Heart right ventricle (tissue), 16 donors: ENCODE measurements around the gene SCLT1. TPM values are rescaled to one million over a fixed set of nuclear protein-coding genes. Genes with fewer than 3 reads are reported as not detected.

Source experiments
- ATAC-seq, 8 donors: fragments of 200-7000 bp; cut with Tn5 transposase; one replicate each; pipeline ENCODE4 v1.9.1; 2020; ENCODE audit warnings: mild to moderate bottlenecking in 8 of 8, moderate library complexity in 8 of 8, moderate number of reproducible peaks in 1 of 8
- DNase-seq, 2 donors: peaks; one replicate each; pipeline ENCODE4 v3.0.0-alpha.2; 2020
- H3K27ac ChIP-seq, 10 donors: fragments of 200-600 bp; sonication (generic) in 2 of 10; one replicate each; pipeline versions ENCODE4 v1.5.0 to v1.8.0; 2020 to 2022; ENCODE audit warnings: mild to moderate bottlenecking in 3 of 10
- H3K27me3 ChIP-seq, 7 donors: fragments of 200-600 bp; one replicate each; pipeline ENCODE4 v1.8.0; 2021 to 2022; ENCODE audit warnings: mild to moderate bottlenecking in 2 of 7
- H3K36me3 ChIP-seq, 9 donors: fragments of 200-600 bp; sonication (generic) in 1 of 9; one replicate each; pipeline versions ENCODE4 v1.5.0 to v1.8.0; 2020 to 2022; ENCODE audit warnings: mild to moderate bottlenecking in 2 of 9
- H3K4me1 ChIP-seq, 9 donors: fragments of 200-600 bp; sonication (generic) in 1 of 9; one replicate each; pipeline versions ENCODE4 v1.5.0 to v1.8.0; 2020 to 2022; ENCODE audit warnings: mild to moderate bottlenecking in 4 of 9
- H3K4me3 ChIP-seq, 10 donors: fragments of 200-600 bp; sonication (generic) in 2 of 10; one replicate each; pipeline versions ENCODE4 v1.5.0 to v1.8.0; 2020 to 2022; ENCODE audit warnings: mild to moderate bottlenecking in 7 of 10, moderate library complexity in 2 of 10
- H3K9me3 ChIP-seq, 11 donors: fragments of 200-600 bp in 10 of 11; sonication (generic) in 2 of 11; one replicate each; pipeline versions ENCODE4 v1.5.0 to v1.8.0; 2013 to 2022; ENCODE audit warnings: mild to moderate bottlenecking in 2 of 11, control low read depth in 1 of 11, moderate library complexity in 1 of 11
- CTCF ChIP-seq, 9 donors: fragments of 200-600 bp; sonication (generic) in 2 of 9; IDR thresholded peaks; one replicate each; pipeline versions ENCODE4 v1.5.0 to v1.8.0; 2021 to 2022; ENCODE audit warnings: antibody characterized with exemption in 9 of 9, mild to moderate bottlenecking in 5 of 9, moderate library complexity in 1 of 9
- WGBS, 2 donors: extraction: QIAGEN DNeasy Blood & Tissue Kit; methylation state at CpG; one replicate each; pipeline ENCODE4 v1.1.7; 2013; ENCODE audit warnings: inconsistent platforms in 1 of 2; 5-methylcytosine and 5-hydroxymethylcytosine counted together
- intact Hi-C, 10 donors: fragments of 100-400 bp; cut with DNase I; formaldehyde crosslinking; loops; one replicate each; pipeline versions ENCODE4 v1.11.1 to v1.14.2; 2022
- polyA plus RNA-seq, 2 donors: library from polyadenylated mRNA; stranded (reverse); fragments of 200-250 nt; gene quantifications; one replicate each; pipeline ENCODE4 v1.2.3, GENCODE V29; 2013
- total RNA-seq, 10 donors: library from RNA; stranded (reverse); fragmentation: NEBNext Ultra II Directional in 3 of 10; extraction: Animal tissue kit (Norgen Biotek cat#: 25700) in 3 of 10; gene quantifications; one replicate each; pipeline versions ENCODE4 v1.2.1 to v1.2.4, GENCODE V29; 2021 to 2023
- donor health status: Arrhythmogenic right ventricular cardiomyopathy.
- donor health status: ischemic (EF 13 %, LVEDD 7.1; RV severe dilation, severe dysfunction).
- donor health status: healthy with polysubstance abuse.
- donor health status: DM: no; HTN: yes; CAD: no.
- donor health status: DM: no; HTN: no; CAD: no.
- donor health status: ischemic (EF 25% LVEDD 6.9; RV normal size, moderate dysfunction).
- donor health status: ischemic (EF 25% LVEDD 5.7; RV mildly dilated, moderate dysfunction).
- donor health status: healthy.
- donor health status: DM: yes; HTN: yes; CAD: no.
- donor health status: Ischemic cardiomyopathy.
- donor health status: ischemic (EF 35%, LVEDD 5.7; RV mildly dilated, moderate dysfunction).
- donor health status: nonischemic (EF 11% LVEDD 7.7; RV severe dilation, severe dysfunction).
- donor health status: DM: yes; HTN: yes; CAD: no.
- donor health status: PGD.
- donor health status: ischemic (EF 29% LVEDD 5.4; RV normal size, mild dysfunction).
- donor health status: nonischemic (EF 23%, LVEDD 6.1; RV moderate dilation, normal function).

SCLT1 gene
- total and polyA plus RNA-seq, 12 donors, result 3.0 to 12.4 (median 9.9) TPM

GRCh38 chr4:128868758-128869157, 224.6 kb downstream of the SCLT1 start:
- 94 to 96% methylated on average over 3 of the region's 3 CpGs for WGBS, 2 donors
- H3K27me3 ChIP-seq, result no peaks in the 10 kb centered on the region
- intact Hi-C loops, result loop anchor here in 6 of 10 donors (10.0 kb wide), 5 partner anchors 64 to 674 kb away; partner anchors contain the start of gene JADE1 (in 1 of the 6)
- no peak for ATAC-seq
- H3K4me3 ChIP-seq, result no peak overlapping the region
- no peak for TF ChIP-seq CTCF (IDR thresholded peaks at IDR 0.05)
- DNase-seq, result no peak
- peaks cover 0 to 7% (median 0%) of the 10 kb centered on the region in 9 donors for H3K4me1 ChIP-seq
- H3K36me3 ChIP-seq, result peaks cover 0 to 100% (median 25%) of the 10 kb centered on the region in 9 donors
- H3K9me3 ChIP-seq, result no peaks in the 10 kb centered on the region
- H3K27ac ChIP-seq, result no peak overlapping the region

- DNase-seq (no peak), ATAC-seq (no peak)
- H3K27ac ChIP-seq, result no peak overlapping the region
- no peaks in the 10 kb centered on the region for H3K9me3 ChIP-seq
- no peak for TF ChIP-seq CTCF (IDR thresholded peaks at IDR 0.05)
- intact Hi-C loops, result loop anchor here in 6 of 10 donors (10.0 kb wide), 5 partner anchors 62 to 672 kb away; partner anchors contain the start of gene JADE1 (in 1 of the 6)
- no peaks in the 10 kb centered on the region for H3K27me3 ChIP-seq
- H3K4me3 ChIP-seq, result no peak overlapping the region
- WGBS, 2 donors, result 85 to 86% methylated on average over 1 of the region's 1 CpG
- H3K36me3 ChIP-seq, result peaks cover 0 to 96% (median 22%) of the 10 kb centered on the region in 9 donors
- H3K4me1 ChIP-seq, result peaks cover 0 to 26% (median 15%) of the 10 kb centered on the region in 9 donors
These were observed 226.6 kb downstream of the SCLT1 start for GRCh38 chr4:128866691-128867090.

- 93 to 97% methylated on average over 2 of the region's 2 CpGs for WGBS, 2 donors
- Histone ChIP-seq H3K36me3 (peaks cover 0 to 96% (median 21%) of the 10 kb centered on the region in 9 donors), H3K27ac (no peak overlapping the region), H3K9me3 (no peaks in the 10 kb centered on the region), H3K27me3 (no peaks in the 10 kb centered on the region), H3K4me1 (peaks cover 0 to 30% (median 17%) of the 10 kb centered on the region in 9 donors), H3K4me3 (no peak overlapping the region)
- DNase-seq (no peak), ATAC-seq (no peak)
- intact Hi-C loops, result loop anchor here in 6 of 10 donors (10.0 kb wide), 5 partner anchors 61 to 671 kb away; partner anchors contain the start of gene JADE1 (in 1 of the 6)
- TF ChIP-seq CTCF (IDR thresholded peaks at IDR 0.05), result no peak
These were observed 227.1 kb downstream of the SCLT1 start for GRCh38 chr4:128866269-128866668.

- H3K36me3 ChIP-seq, result peaks cover 0 to 96% (median 24%) of the 10 kb centered on the region in 9 donors
- no peak for DNase-seq
- no peak overlapping the region for H3K27ac ChIP-seq
- intact Hi-C loops, result loop anchor here in 6 of 10 donors (10.0 kb wide), 5 partner anchors 60 to 670 kb away; partner anchors contain the start of gene JADE1 (in 1 of the 6)
- WGBS, 2 donors, result 74 to 77% methylated on average over 2 of the region's 2 CpGs
- no peak for ATAC-seq
- no peaks in the 10 kb centered on the region for H3K27me3 ChIP-seq
- no peak for TF ChIP-seq CTCF (IDR thresholded peaks at IDR 0.05)
- H3K9me3 ChIP-seq, result no peaks in the 10 kb centered on the region
- peaks cover 0 to 41% (median 26%) of the 10 kb centered on the region in 9 donors for H3K4me1 ChIP-seq
- no peak overlapping the region for H3K4me3 ChIP-seq
These were observed 228.2 kb downstream of the SCLT1 start for GRCh38 chr4:128865132-128865531.
